ENCODE data around the gene PER3.

Gene PER3

DNA sequence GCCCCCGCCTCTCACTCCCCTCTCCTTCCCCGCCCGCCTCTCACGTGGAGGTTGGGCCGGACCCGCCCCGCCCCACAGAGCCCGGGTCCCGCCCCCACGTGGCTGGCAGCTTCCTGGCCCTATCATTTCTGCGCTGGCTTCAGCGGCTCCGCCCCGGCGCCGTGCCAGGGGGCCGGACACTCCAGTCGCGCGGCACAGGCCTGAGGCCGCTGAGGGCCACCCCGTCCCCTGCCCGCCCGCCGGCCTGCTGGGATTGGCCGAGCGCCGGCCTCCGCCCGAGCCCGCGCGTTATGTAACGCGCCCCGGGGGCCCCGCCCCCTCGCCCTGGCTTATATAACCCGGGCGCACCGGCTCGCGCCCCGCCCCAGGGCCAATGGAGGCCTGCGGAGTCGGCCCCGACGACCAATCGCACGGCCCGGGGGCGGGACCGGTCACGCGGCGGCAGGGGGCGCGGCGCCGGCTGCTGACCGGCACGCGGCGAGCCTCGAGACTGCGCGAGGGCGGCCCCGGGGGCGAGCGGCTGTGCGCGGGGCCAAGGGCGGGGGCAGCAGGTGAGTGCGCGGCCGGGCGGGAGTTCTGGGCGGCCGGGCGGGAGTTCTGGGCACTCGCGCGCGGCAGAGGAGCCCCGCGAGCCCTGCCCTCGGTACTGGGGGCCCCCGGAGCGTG lies at the start of gene PER3:
PER3 (plus strand) TSS at position 466 of the 666 bp plus-strand sequence. CDS start 587 bp downstream, outside the sequence.
- peak; percentile 70 to 81 (median 75) for DNase-seq (ENCODE audit: low read depth in 2 of 3, low spot score in 2 of 3)

DNA sequence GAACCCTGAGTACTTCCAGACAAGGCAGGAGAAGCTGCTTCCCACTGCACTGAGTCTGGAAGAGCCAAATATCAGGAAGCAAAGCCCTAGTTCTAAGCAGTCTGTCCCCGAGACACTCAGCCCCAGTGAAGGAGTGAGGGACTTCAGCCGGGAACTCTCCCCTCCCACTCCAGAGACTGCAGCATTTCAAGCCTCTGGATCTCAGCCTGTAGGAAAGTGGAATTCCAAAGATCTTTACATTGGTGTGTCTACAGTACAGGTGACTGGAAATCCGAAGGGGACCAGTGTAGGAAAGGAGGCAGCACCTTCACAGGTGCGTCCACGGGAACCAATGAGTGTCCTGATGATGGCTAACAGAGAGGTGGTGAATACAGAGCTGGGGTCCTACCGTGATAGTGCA lies 46.0 kb upstream of the PER3 start:
- no peak for DNase-seq (ENCODE audit: low read depth in 2 of 3, low spot score in 2 of 3)

DNA sequence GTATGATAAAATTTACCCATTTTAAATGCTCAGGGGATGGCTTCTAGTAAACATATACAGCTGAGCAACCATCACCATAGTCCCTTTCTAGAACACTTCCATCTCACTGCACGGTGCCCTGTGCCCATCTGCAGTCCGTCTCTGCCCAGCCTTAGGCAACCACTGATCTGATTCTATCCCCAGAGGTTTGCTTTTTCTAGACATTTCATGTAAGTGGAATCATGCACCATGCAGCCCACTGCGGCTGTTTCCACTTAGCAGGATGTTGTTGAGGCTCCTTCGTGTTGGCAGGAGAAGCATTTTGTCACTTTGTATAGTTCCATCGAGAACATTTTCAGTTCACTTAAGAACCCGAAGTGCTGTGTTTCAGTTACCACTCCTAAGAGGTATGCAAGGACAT lies 40.7 kb upstream of the PER3 start:
- DNase-seq (ENCODE audit: low read depth in 2 of 3, low spot score in 2 of 3): no peak

DNA sequence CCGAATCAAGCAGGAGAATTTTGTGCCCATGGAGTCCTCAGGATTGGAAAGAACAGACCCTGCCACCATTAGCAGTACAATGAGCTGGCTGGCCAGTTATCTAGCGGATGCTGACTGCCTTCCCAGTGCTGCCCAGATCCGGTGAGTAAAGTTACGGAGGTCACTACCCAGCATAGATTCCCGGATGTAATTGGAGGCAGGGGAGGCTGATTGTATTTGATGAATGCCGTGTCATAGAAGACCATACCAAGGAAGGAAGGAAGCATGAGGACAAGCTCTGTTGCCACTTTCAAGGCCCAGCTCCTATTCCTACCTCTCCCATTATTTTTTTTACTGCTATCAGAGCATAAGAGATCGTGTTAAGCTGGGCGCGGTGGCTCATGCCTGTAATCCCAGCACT lies 39.2 kb upstream of the PER3 start:
- DNase-seq (ENCODE audit: low read depth in 2 of 3, low spot score in 2 of 3): no peak

DNA sequence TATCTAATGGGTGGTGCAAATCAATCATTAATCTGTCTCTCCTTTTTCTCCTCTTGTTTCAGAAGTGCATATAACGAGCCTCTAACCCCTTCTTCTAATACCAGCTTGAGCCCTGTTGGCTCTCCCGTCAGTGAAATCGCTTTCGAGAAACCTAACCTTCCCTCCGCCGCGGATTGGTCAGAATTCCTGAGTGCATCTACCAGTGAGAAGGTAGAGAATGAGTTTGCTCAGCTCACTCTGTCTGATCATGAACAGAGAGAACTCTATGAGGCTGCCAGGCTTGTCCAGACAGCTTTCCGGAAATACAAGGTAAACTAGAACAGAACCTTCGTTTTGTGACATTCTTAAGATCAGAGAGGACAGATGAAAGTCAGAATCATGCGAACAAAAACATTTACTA lies 38.3 kb upstream of the PER3 start:
- DNase-seq (ENCODE audit: low read depth in 2 of 3, low spot score in 2 of 3): no peak

DNA sequence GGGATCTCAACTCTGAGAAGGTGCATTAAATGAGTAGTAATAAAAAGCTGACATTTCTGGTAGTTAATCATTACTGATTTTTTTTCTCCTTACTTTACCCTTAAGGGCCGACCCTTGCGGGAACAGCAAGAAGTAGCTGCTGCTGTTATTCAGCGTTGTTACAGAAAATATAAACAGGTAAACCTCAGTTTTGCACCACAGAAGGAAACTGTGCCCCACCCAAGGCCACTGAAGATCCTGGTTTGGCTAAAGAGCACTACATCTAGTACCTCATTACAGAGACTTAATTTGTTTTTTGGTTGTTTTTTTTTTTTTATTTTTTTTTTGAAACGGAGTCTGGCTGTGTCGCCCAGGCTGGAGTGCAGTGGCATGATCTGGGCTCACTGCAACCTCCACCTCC lies 36.5 kb upstream of the PER3 start:
- no peak for DNase-seq (ENCODE audit: low read depth in 2 of 3, low spot score in 2 of 3)

DNA sequence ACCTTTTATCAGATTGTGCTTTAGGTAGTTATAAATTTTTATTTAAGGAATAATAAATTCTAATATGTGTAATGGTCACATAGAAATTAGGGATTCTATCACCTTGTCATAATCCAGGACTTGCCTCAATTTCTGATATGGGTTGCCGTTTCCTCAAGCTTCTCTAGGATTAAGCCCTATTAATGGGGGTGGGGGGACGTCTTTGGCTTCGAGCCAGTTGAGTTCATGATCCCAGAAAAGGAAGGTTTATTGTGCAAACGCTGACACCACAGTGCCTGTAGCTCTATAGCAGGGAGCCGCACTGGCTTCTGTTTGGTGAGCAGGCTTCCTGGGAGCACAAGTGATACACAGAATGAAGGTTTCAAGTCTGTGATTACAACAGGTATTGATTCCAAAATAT lies 35.0 kb upstream of the PER3 start:
- no peak for DNase-seq (ENCODE audit: low read depth in 2 of 3, low spot score in 2 of 3)

DNA sequence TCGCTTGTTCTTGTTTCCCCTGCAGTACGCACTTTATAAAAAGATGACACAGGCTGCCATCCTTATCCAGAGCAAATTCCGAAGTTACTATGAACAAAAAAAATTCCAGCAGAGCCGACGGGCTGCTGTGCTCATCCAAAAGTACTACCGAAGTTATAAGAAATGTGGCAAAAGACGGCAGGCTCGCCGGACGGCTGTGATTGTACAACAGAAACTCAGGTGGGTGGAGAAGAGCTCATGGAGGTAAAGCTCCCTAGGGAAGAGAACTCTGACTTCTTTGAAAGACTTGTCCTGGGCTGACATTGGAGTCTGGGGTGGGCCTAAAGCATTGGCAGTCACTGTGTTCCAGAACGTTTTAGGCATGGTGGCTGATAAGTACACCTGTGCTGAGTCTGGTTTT lies 32.9 kb upstream of the PER3 start:
- DNase-seq (ENCODE audit: low read depth in 2 of 3, low spot score in 2 of 3): no peak

DNA sequence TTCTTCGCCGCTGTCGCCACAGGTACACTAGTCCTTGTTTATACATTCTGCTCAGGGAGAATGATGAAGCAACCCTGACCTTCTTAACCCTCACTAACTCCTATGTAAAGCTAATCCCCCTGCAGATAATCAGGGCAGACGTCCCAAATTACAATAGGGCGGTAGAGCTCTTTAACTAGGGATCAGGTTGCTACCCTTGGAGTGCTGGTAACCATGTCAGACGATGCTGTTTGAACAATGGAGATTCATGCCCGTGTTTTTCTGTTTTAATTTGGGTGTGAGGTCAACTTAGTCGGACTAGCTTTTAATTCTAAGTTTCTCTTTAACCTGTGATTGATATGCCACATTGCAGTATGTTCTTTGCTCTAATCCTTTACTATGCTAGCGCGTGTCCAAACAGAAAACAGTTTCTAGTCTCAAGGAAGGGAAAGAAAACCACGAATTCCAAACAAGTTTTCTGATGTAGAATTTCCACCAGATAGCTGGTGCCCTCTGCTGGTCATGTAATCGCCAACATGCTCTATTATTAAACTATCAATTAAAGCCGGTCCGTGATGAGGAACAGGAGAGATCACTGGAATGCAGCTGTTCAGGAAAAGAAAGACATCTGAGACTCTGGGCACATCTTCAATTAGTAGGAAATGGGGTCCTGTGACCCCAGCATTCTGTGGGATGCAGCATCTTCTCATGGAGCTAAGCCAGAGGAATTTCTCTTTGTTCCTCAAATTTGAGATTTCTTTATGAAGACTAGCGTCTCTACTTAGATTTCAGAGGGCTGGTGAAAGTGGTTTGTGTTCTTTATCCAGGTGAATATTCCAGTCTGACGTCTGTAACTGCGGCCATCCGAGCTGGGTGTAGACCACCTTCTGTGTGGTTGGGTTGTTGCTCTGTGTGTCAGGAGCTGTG lies 31.3 kb upstream of the PER3 start:
- DNase-seq (ENCODE audit: low read depth in 2 of 3, low spot score in 2 of 3): peak in 1 of 3 experiments; percentile 16

DNA sequence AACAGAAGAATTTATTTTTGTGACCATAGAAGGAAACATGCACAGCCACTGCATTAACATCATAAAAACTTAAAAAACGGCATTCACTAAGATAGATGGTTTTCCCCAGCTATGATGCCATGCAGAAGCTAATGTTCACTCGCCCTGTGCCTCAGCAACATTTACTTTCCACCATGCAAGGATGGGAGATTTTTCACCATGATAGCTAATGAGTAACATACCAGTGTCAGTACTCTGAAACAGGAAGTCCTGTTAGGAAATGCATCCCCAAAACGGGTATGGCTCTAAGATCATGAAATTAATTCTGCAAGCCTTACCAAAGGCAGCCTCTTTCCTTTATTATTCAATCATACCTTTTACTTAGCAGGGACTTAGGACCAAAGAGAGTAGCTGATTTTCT lies 30.4 kb upstream of the PER3 start:
- no peak for DNase-seq (ENCODE audit: low read depth in 2 of 3, low spot score in 2 of 3)

DNA sequence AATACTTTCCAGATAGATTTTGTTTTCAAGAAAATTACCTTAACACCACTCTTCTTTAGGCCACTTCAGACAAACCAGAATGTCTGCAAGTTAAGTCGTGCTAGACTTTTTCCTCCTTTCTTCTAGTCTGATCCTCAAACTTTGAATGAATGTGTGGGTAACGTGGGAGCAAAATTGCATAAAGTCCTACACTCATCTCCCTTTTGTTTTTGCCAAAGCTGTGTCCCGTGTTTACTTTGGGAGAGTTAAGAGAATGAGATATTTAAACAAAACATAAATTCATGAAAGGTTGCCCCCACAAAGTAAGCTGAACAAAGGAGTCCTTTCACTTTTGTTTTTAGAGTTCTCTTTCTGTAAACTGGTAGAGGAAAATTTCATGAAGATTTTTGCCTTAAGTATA lies 29.9 kb upstream of the PER3 start:
- DNase-seq (ENCODE audit: low read depth in 2 of 3, low spot score in 2 of 3): no peak

DNA sequence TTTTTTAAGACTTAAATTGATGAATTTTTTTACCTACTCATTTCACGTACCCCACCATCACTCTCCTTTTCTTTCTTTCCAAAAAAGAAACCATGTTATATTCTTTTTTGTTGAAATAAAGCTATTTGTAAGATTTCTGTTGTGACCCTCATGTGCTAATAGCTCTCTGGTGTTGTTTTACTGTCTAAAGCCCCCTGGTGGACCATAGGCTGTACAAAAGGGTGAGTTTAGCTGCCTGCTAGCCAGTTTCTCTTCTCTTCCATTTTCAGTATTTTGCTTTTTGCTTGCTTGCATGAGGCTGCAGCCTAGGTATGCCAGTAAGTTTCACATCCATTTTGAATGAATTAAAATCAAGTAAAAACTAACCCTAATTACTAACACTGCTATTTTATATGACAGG lies 28.6 kb upstream of the PER3 start:
- DNase-seq (ENCODE audit: low read depth in 2 of 3, low spot score in 2 of 3): no peak

DNA sequence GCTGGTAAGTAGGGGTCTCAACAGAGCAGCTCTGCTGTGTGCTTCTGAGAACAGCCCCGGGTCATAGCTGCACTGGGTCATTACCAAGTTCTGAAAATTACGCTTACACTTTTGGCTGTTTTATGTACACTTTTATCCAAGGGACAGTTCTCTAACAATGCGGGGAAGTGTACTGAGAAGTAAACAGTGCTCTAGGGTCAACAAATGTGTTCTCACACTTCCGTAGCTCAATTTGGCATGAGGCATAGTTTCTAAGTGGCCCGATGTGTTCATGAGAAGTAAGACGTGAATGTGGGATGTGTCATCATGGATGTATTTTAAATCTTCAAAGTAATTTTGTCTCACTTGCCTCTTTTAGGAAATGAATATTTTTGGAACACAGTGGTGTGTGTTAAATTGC lies 23.8 kb upstream of the PER3 start:
- no peak for DNase-seq (ENCODE audit: low read depth in 2 of 3, low spot score in 2 of 3)

DNA sequence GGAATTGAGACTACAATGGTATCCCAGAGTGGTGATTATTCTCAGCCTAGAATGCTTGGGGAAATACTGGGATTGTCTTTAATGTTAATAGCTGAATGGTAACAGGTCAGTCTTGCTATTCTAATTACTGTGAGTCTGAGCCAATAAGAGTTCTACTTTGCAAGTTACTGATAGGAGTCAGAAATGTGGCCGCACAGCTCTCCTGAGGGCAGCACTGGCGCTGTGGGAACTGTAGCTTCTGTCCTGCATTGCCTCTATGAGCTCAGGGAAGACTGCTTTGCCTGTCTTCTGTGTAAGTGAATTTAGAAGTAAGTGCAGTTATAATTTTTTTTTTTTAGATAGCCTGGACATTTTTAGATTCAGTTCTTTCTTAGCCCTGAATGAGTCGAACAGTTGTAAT lies 23.0 kb upstream of the PER3 start:
- no peak for DNase-seq (ENCODE audit: low read depth in 2 of 3, low spot score in 2 of 3)

DNA sequence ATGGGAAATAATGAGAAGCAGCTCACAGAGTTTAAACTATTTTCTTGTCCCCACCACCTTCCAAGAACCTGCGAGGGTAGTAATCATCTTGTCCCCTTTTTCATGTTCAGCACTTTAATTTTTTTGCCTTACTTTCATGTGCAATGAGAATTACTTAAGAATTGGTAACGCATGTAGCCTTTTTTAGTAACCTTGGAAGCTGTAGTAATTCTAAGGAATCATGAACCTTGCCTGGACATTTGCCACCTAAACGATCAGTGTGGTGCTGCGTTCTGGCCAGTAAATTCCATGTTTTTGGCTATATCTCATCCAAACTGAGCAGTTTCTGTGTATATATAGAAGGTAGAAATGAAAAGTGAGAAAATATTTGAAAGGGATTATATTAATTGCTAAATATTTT lies 16.9 kb upstream of the PER3 start:
- no peak for DNase-seq (ENCODE audit: low read depth in 2 of 3, low spot score in 2 of 3)

DNA sequence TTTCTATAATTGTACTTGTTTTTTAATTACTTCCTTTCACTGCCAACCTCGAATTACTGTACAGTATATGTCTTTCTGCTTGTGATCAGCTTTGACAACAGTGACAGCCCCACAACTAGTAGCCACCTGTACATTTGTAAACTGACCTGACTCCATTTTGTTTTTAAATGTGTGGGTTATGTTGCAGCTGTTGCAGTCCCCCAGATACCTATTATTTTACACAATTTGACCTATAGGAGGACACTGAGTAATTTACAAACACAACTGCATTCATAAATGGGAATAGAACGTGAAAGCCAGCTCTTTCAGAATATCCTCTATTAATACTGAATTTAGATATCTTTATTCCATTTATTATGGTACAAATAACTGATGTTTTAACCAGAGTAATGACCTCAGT lies 15.5 kb upstream of the PER3 start:
- DNase-seq (ENCODE audit: low read depth in 2 of 3, low spot score in 2 of 3): no peak

DNA sequence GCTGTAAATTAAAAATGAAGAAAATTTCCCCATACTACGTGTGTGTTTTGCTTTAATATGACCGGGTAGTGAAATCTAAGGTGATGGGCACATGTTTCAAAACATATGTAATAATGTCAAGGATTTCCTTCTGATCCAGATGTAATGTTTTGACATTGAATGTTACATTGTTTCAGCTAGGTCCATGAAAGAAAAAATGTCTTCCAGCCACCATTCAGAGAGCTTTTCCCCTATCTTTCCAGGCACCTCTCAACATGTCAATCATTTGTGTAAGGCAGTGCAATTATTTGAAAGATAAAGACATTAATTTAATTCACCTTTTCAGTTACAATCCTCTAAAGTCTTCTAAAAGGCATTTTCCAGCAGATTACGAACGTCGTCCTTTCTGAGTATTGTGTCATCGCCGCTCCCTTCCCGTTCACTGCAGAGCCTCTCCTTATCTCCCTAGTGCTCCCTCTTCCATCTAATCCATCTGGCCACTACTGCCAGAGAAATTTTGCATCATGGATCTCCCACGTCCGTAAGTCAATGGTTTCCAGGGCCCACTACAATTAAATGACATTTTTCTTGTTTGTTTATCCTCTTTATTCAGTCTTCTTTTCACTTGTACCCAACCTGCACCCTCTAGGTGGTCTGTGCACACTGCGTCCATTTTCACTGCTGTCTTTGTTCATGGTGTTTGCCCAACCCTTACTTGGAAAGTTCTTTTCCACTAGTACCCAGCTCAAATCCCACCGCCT lies 14.2 kb upstream of the PER3 start:
- no peak for DNase-seq (ENCODE audit: low read depth in 2 of 3, low spot score in 2 of 3)

DNA sequence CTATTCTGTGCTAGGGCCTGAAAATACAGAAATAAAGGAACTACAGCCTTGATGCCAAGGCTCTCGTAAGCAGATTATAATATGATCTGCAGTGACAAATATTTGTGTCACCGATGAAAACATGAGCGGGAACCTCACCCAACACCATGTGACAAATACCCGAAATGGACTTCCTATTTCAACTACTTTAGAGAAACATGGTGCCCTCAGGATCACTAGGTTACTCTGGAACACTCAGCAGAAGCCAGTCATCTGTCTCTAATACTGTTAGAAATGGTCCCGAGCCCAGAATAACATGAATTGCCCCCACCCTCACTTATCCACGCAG lies 13.5 kb upstream of the PER3 start:
- no peak for DNase-seq (ENCODE audit: low read depth in 2 of 3, low spot score in 2 of 3)

DNA sequence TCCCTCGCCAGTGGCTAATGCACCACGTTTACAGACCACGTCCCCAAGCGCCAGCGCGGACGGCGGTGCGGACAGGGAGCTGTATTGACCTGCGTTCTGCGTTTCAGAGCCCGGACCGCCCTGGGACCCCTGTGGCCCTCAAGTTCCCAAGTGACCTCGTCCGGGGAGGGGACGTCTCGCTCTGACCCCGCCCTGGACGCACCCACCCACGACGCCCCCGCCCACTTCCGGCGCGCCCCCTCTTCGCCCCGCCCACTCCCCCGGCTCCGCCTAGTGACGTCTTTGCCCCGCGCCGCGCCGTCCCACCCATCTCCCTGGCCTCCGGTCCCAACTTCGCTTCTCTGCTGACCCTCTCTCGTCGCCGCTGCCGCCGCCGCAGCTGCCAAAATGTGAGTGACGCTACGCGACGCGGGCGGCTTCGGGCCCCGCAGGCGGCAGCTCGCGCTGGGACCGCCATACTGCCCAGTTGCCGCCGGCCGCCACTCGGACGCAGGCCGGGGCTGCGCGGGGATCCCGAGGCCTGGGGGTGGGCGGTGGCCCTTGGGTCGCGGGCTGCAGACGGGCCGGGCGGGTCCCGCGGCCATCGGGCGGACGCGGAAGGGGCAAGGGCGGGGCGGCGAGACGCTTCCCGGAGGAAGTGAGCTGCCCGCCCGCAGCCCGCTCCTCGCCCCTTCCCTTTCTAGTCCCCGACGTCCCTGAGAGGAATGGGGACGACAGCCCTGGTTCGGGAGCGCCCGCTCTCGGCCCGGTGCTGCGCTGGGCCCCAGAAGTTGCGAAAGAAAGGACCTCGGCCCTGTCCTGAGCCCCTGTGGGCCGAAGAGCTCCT lies 12.9 kb upstream of the PER3 start, which contains the start of gene VAMP3:
VAMP3 (plus strand) TSS at position 300 of the 826 bp plus-strand sequence; CDS start at position 388, 88 bp downstream.
- peak; percentile 77 to 94 (median 94) for DNase-seq (ENCODE audit: low read depth in 2 of 3, low spot score in 2 of 3)

DNA sequence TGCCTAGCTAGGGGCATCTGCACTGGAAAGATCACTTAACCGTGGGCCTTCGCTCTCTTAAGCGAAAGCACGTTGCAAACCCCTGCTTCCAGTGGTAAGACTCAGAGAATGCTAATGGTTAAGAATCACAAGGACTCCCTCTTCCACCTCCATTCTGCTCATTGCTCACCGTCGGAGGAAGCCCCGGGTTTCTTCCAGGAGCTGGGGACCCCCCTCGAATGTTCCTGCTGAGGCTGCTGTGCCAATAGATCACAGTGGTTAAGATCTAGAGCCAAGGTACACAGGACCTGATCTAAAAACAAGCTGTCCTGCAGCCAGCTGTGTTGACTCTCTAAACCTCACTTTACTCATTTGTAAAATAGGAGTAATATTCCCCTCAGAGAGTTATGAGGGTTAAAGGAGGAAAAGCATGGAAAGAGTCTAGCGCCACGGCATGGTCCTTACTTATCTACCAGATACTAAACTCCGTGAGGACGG lies 12.2 kb upstream of the PER3 start:
- DNase-seq (ENCODE audit: low read depth in 2 of 3, low spot score in 2 of 3): no peak

DNA sequence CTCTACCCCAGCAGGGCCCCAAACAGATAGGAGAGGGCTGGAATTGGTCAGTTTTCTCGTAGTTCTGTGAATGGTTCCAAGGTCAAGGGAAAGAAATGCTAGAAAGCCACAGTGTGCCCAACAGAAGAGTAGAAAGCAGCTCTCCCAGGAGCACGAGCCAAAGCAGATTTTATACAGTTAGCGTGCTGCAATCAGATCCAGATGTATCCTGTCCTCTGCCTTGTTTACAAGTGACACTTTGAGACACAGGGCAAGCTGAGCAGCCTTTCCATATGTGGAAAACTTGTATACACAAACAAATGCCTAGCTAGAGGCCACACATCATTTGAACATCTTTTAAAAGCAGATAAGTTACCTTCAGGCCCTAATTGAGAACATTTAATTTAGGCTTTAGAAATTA lies 6.5 kb upstream of the PER3 start:
- DNase-seq (ENCODE audit: low read depth in 2 of 3, low spot score in 2 of 3): no peak
